K562 (cell line): ENCODE results near the gene SYNJ2. TPM values are rescaled to one million over a fixed set of nuclear protein-coding genes. Genes with fewer than 3 reads are reported as not detected.

Source experiments
- ATAC-seq: fragments of 200-7000 bp; cut with Tn5 transposase; 3 replicates; pipeline ENCODE4 v1.9.1; 2020; ENCODE audit warnings: moderate library complexity
- BruUV-seq: library from RNA; stranded (reverse); fragments of 400-500 nt; replicated peaks from 2 replicates; lab custom pipeline; 2021; lab: Mats Ljungman, UMichigan
- CTCF ChIA-PET: fragments of 300-600 bp; formaldehyde crosslinking; extraction: SDS; loops from one replicate; lab custom pipeline; 2021; ENCODE audit warnings: low intra/inter-chr PET ratio; lab: Yijun Ruan, JAX
- POLR2A ChIA-PET: fragments of 300-600, 350-650 bp; sonication (Branson Sonifier 250); formaldehyde crosslinking; extraction: SDS; loops from one replicate; lab custom pipeline; 2021; ENCODE audit warnings: antibody characterized with exemption, inconsistent platforms; lab: Yijun Ruan, JAX
- DNase-seq, 4 experiments: peaks; one replicate each; pipeline versions ENCODE4 v3.0.0 to v3.0.0-alpha.2; 2011 to 2018; ENCODE audit warnings: low spot score in 3 of 4, mixed read lengths in 3 of 4; ENCODE audit errors: extremely low read depth in 1 of 4
- FAIRE-seq: peaks from 2 replicates; lab custom pipeline; 2011; peaks lifted over from hg19 to GRCh38; lab: Jason Lieb, UNC
- H2AFZ ChIP-seq: 2 replicates; pipeline ENCODE4 v1.6.0; 2011; ENCODE audit warnings: low read depth, low read length, control low read depth, inconsistent platforms
- H3K27ac ChIP-seq: fragments of 200-600 bp; 3 replicates; pipeline ENCODE4 v1.8.0; 2011; ENCODE audit warnings: low read depth, mild to moderate bottlenecking, control low read depth, inconsistent platforms, low read length, moderate library complexity, mixed read lengths; ENCODE audit errors: extremely low read depth
- H3K27me3 ChIP-seq, 2 experiments: fragments of 300-600 bp in 1 of 2; 2 replicates in 1 of 2; 3 replicates in 1 of 2; pipeline versions ENCODE4 v1.6.0 to v1.8.0; 2011; ENCODE audit warnings: inconsistent platforms in 2 of 2, low read length in 2 of 2, mild to moderate bottlenecking in 1 of 2, mixed read lengths in 1 of 2, moderate library complexity in 1 of 2; ENCODE audit not compliant: control insufficient read depth in 2 of 2, insufficient read depth in 2 of 2
- H3K36me3 ChIP-seq: fragments of 300-600 bp; 3 replicates; pipeline ENCODE4 v1.8.0; 2011; ENCODE audit warnings: mild to moderate bottlenecking, low read length, inconsistent platforms; ENCODE audit not compliant: control insufficient read depth, insufficient read depth
- H3K4me1 ChIP-seq, 2 experiments: fragments of 200-600 bp in 1 of 2; replicated peaks in 1 of 2; 2 replicates in 1 of 2; 3 replicates in 1 of 2; pipeline versions ENCODE4 v1.5.1 to v1.8.0; 2011; ENCODE audit warnings: inconsistent platforms in 2 of 2, low read length in 2 of 2, mild to moderate bottlenecking in 1 of 2, mixed read lengths in 1 of 2, moderate library complexity in 1 of 2; ENCODE audit not compliant: control insufficient read depth in 2 of 2, insufficient read depth in 2 of 2
- H3K4me2 ChIP-seq: 2 replicates; pipeline ENCODE4 v1.6.1; 2011; ENCODE audit warnings: low read length, control low read depth, inconsistent platforms, mixed read lengths; ENCODE audit not compliant: insufficient read depth
- H3K4me3 ChIP-seq: fragments of 200-600 bp; sonication (generic), shearing (Covaris generic); 2 replicates; pipeline ENCODE4 v1.5.1; 2016; ENCODE audit warnings: control low read depth, inconsistent platforms
- H3K79me2 ChIP-seq: fragments of 200-600 bp; 3 replicates; pipeline ENCODE4 v1.8.0; 2011; ENCODE audit warnings: low read length, inconsistent platforms; ENCODE audit not compliant: control insufficient read depth, insufficient read depth
- H3K9ac ChIP-seq, 2 experiments: 2 replicates each; pipeline versions ENCODE4 v1.6.0 to v1.6.1; 2011; ENCODE audit warnings: low read depth in 2 of 2, low read length in 2 of 2, control low read depth in 1 of 2, inconsistent platforms in 1 of 2, mild to moderate bottlenecking in 1 of 2, mixed read lengths in 1 of 2; ENCODE audit not compliant: insufficient read depth in 1 of 2
- H3K9me1 ChIP-seq: one replicate; pipeline ENCODE4 v1.6.0; 2011; ENCODE audit warnings: inconsistent platforms, mild to moderate bottlenecking, low read length, moderate library complexity; ENCODE audit not compliant: control insufficient read depth, insufficient read depth
- H3K9me3 ChIP-seq: replicated peaks from 2 replicates; pipeline ENCODE4 v1.5.1; 2011; ENCODE audit warnings: low read depth, low read length, inconsistent platforms; ENCODE audit not compliant: control insufficient read depth, insufficient read depth
- H4K20me1 ChIP-seq: replicated peaks from 2 replicates; pipeline ENCODE4 v1.6.1; 2011; ENCODE audit warnings: low read length, inconsistent platforms, mixed read lengths; ENCODE audit not compliant: control insufficient read depth, insufficient read depth
- BCOR ChIP-seq: fragments of 450-650 bp; IDR thresholded peaks from 2 replicates; pipeline ENCODE4 v1.6.1; 2016
- KDM1A ChIP-seq, 2 experiments: fragments of 450-650 bp; IDR thresholded peaks; 2 replicates each; pipeline ENCODE4 v1.6.1; 2016; ENCODE audit warnings: mild to moderate bottlenecking in 2 of 2
- TGIF2 ChIP-seq: sonication (generic); formaldehyde crosslinking; IDR thresholded peaks from 2 replicates; pipeline ENCODE4 v1.8.1; 2022; ENCODE audit warnings: mild to moderate bottlenecking, missing genetic modification reagents, moderate library complexity
- ZNF263 ChIP-seq: sonication (generic); formaldehyde crosslinking; IDR thresholded peaks from 2 replicates; pipeline ENCODE4 v1.8.0; 2022; ENCODE audit warnings: mild to moderate bottlenecking, missing genetic modification reagents, borderline replicate concordance
- WGBS: fragments of 100-300 bp; shearing (Covaris generic); methylation state at CpG from one replicate; pipeline ENCODE4 v1.1.6; 2016; ENCODE audit warnings: low coverage, mixed read lengths; ENCODE audit not compliant: insufficient coverage; ENCODE audit errors: missing lambda C conversion rate; 5-methylcytosine and 5-hydroxymethylcytosine counted together
- in situ Hi-C: fragments of 300-500 bp; cut with MboI; formaldehyde crosslinking; loops from 4 replicates; pipeline ENCODE4 v1.15.0; 2018; ENCODE audit warnings: inconsistent platforms, mixed read lengths
- intact Hi-C: fragments of 100-400 bp; cut with micrococcal nuclease; formaldehyde crosslinking; loops from 2 replicates; pipeline ENCODE4 v1.14.2; 2022
- polyA plus RNA-seq, 8 experiments: library from polyadenylated mRNA; depleted of rRNA in 4 of 8; stranded (reverse) in 5 of 8; unstranded in 3 of 8; fragments of >200 nt; fragmentation: Nextera tagmentation in 2 of 8; fragmentation: Illumina TruSeq in 1 of 8; extraction: Ambion mirVana in 2 of 8; extraction: Trizol in 1 of 8; gene quantifications; 2 replicates each; pipeline versions ENCODE4 v1.2.1 to v1.2.3, GENCODE V29; 2011 to 2014; ENCODE audit warnings: inconsistent platforms in 1 of 8, missing spikeins in 1 of 8
- total RNA-seq, 7 experiments: library from RNA; depleted of rRNA in 6 of 7; stranded (reverse); fragments of >200 nt in 6 of 7; fragmentation: Illumina TruSeq in 2 of 7; extraction: Trizol in 2 of 7; gene quantifications; 2 replicates each; pipeline versions ENCODE4 v1.2.1 to v1.2.3, GENCODE V29; 2011 to 2021; ENCODE audit warnings: low replicate concordance in 1 of 7

The SYNJ2 gene
- total and polyA plus RNA-seq, 9 of the 15 experiments (the other 6 are each of a cell fraction or from before 2014, with no cell fraction given) = 3.0 to 27.7 (median 17.8) TPM

- DNase-seq = no peak
- intact Hi-C loops = no loop called here
- H3K9ac ChIP-seq = peak overlapping the region; percentile 17 to 84; a peak in 2 of 4 replicates
- peak; percentile 68 for TF ChIP-seq BCOR
- TF ChIP-seq TGIF2 (CRISPR knock-in tag) = no peak
- TF ChIP-seq KDM1A (IDR thresholded peaks at IDR 0.05) = 0 out of 4 replicates have a peak, but pooled peaks of 1 of the 2 experiments have one; percentile 19
- 0 out of 2 replicates have a peak, but pooled peaks have one; percentile 17 for TF ChIP-seq ZNF263
- FAIRE-seq = no peak
- 0 out of 2 replicates have a peak, but pooled peaks cover 4% of the 10 kb centered on the region for H4K20me1 ChIP-seq
- in situ Hi-C loops = no loop called here
- H3K4me1 ChIP-seq = peaks cover 27 to 48% of the 10 kb centered on the region in 2 experiments
- H3K27me3 ChIP-seq = no peaks in the 10 kb centered on the region
- 84% methylated on average over 16 of the region's 16 CpGs for WGBS
- no TSS peak for BruUV-seq
- no peak overlapping the region for H3K4me3 ChIP-seq
- H3K4me2 ChIP-seq = peak overlapping the region; percentile 56; the same call in 1 of the 2 replicates
- peaks cover 8% of the 10 kb centered on the region; the same call in 1 of the 3 replicates for H3K79me2 ChIP-seq
- peak overlapping the region; percentile 49; the same call in 2 of the 3 replicates for H3K27ac ChIP-seq
- peaks cover 20% of the 10 kb centered on the region; the same call in 1 of the 3 replicates for H3K36me3 ChIP-seq
- ChIA-PET CTCF (no interaction called here), POLR2A (interaction anchor here (0.5 to 2.8 kb wide), 8 partner anchors 10 to 410 kb away, joined by 3 to 19 read pairs (median 4); no protein-coding TSS in a partner anchor)
- ATAC-seq = no peak
- 0 out of 2 replicates have a peak overlapping the region, but pooled peaks have one; percentile 9 for H2AFZ ChIP-seq
- peaks cover 3% of the 10 kb centered on the region for H3K9me1 ChIP-seq
- no peaks in the 10 kb centered on the region for H3K9me3 ChIP-seq
Observed at GRCh38 chr6:158030380-158031300, 49.0 kb downstream of the SYNJ2 start.
